ENCODE measurements around the gene FBXL16.

DNA sequence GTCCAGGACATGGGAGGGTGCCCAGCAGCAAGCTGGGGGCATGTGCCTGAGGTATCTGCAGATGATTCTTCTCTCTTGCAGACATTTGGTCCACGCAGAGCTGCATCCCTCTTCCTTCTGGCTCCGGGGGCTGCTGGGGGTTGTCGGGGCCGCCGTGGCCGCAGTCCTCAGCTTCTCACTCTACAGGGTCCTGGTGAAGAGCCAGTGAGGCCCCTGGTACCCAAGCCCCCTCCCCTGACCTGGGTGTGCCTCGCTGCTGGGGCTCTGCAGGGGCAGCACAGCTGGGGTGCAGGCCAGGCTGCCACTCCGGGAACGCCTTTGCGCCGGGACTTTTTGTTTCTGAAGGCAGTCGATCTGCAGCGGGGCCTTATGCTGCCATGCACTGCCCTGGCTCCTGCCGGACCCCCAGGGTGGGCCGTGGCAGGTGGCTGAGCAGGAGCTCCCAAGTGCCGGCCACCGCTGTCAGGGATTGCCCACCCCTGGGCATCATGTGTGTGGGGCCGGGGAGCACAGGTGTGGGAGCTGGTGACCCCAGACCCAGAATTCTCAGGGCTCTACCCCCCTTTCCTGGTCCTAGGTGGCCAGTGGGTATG, 32.1 kb downstream of the FBXL16 start:
- TF ChIP-seq, protein P1, sequence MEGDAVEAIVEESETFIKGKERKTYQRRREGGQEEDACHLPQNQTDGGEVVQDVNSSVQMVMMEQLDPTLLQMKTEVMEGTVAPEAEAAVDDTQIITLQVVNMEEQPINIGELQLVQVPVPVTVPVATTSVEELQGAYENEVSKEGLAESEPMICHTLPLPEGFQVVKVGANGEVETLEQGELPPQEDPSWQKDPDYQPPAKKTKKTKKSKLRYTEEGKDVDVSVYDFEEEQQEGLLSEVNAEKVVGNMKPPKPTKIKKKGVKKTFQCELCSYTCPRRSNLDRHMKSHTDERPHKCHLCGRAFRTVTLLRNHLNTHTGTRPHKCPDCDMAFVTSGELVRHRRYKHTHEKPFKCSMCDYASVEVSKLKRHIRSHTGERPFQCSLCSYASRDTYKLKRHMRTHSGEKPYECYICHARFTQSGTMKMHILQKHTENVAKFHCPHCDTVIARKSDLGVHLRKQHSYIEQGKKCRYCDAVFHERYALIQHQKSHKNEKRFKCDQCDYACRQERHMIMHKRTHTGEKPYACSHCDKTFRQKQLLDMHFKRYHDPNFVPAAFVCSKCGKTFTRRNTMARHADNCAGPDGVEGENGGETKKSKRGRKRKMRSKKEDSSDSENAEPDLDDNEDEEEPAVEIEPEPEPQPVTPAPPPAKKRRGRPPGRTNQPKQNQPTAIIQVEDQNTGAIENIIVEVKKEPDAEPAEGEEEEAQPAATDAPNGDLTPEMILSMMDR (IDR thresholded peaks at IDR 0.05; ENCODE audit: insufficient read depth, low read length), result no peak
- no peak for TF ChIP-seq POLR2AphosphoS5 (IDR thresholded peaks at IDR 0.05; ENCODE audit: low read depth)
- TF ChIP-seq, protein P2, sequence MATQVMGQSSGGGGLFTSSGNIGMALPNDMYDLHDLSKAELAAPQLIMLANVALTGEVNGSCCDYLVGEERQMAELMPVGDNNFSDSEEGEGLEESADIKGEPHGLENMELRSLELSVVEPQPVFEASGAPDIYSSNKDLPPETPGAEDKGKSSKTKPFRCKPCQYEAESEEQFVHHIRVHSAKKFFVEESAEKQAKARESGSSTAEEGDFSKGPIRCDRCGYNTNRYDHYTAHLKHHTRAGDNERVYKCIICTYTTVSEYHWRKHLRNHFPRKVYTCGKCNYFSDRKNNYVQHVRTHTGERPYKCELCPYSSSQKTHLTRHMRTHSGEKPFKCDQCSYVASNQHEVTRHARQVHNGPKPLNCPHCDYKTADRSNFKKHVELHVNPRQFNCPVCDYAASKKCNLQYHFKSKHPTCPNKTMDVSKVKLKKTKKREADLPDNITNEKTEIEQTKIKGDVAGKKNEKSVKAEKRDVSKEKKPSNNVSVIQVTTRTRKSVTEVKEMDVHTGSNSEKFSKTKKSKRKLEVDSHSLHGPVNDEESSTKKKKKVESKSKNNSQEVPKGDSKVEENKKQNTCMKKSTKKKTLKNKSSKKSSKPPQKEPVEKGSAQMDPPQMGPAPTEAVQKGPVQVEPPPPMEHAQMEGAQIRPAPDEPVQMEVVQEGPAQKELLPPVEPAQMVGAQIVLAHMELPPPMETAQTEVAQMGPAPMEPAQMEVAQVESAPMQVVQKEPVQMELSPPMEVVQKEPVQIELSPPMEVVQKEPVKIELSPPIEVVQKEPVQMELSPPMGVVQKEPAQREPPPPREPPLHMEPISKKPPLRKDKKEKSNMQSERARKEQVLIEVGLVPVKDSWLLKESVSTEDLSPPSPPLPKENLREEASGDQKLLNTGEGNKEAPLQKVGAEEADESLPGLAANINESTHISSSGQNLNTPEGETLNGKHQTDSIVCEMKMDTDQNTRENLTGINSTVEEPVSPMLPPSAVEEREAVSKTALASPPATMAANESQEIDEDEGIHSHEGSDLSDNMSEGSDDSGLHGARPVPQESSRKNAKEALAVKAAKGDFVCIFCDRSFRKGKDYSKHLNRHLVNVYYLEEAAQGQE (IDR thresholded peaks at IDR 0.05; ENCODE audit: insufficient replicate concordance, low read depth), result no peak
- TF ChIP-seq GABPA (IDR thresholded peaks at IDR 0.05; ENCODE audit: low read depth), result no peak

Measured in HL-60 (cell line).